ENCODE data around the gene C16orf92.

DNA sequence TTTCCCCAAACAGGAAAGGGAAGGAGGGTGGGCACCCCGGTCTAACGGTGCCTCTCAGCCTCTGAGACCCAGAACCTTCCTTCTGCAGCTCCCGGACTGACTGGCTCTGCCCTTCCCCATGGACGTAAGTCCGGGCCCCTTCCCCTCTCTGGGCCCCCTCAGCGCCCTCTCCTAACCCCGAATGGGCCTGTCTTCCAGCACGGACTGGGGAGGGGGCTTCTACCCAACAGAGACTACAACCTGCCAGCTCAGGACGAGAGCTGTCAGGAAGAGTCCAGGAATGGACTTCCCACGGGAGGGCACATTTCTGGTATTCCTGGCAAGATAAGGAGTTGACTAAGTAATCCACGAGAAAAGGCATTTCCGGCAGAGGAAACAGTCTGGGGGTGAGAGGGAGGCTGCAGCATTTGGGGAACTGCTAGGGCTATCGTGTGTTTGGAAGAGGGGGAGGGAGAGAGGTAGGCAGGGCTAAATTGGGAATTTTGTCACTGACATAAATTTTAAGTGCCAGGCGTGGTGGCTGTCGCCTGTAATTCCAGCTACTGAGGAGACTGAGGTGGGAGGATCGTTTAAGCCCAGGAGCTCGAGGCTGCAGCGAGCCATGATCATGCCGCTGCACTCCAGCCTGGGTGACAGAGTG is 30.5 kb downstream of the C16orf92 start:
- TF ChIP-seq, protein P1, sequence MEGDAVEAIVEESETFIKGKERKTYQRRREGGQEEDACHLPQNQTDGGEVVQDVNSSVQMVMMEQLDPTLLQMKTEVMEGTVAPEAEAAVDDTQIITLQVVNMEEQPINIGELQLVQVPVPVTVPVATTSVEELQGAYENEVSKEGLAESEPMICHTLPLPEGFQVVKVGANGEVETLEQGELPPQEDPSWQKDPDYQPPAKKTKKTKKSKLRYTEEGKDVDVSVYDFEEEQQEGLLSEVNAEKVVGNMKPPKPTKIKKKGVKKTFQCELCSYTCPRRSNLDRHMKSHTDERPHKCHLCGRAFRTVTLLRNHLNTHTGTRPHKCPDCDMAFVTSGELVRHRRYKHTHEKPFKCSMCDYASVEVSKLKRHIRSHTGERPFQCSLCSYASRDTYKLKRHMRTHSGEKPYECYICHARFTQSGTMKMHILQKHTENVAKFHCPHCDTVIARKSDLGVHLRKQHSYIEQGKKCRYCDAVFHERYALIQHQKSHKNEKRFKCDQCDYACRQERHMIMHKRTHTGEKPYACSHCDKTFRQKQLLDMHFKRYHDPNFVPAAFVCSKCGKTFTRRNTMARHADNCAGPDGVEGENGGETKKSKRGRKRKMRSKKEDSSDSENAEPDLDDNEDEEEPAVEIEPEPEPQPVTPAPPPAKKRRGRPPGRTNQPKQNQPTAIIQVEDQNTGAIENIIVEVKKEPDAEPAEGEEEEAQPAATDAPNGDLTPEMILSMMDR (conservative IDR thresholded peaks at IDR 0.05; ENCODE audit: low read depth in 2 of 2) = no peak
- TF ChIP-seq POLR2AphosphoS5 (IDR thresholded peaks at IDR 0.05; ENCODE audit: low read depth) (no peak), CREB1 (CRISPR knock-in tag; IDR thresholded peaks at IDR 0.05; ENCODE audit: low read depth) (no peak), EZH2 (IDR thresholded peaks at IDR 0.05; ENCODE audit: low read depth, unreplicated experiment) (no peak), EZH2phosphoT487 (IDR thresholded peaks at IDR 0.05; ENCODE audit: unreplicated experiment) (no peak), NANOG (IDR thresholded peaks at IDR 0.05; ENCODE audit: borderline replicate concordance) (no peak), JUNB (IDR thresholded peaks at IDR 0.05; ENCODE audit: unreplicated experiment) (no peak), STAT1 (IDR thresholded peaks at IDR 0.05; ENCODE audit: unreplicated experiment) (no peak)
- TF ChIP-seq, protein P2, sequence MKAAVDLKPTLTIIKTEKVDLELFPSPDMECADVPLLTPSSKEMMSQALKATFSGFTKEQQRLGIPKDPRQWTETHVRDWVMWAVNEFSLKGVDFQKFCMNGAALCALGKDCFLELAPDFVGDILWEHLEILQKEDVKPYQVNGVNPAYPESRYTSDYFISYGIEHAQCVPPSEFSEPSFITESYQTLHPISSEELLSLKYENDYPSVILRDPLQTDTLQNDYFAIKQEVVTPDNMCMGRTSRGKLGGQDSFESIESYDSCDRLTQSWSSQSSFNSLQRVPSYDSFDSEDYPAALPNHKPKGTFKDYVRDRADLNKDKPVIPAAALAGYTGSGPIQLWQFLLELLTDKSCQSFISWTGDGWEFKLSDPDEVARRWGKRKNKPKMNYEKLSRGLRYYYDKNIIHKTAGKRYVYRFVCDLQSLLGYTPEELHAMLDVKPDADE (IDR thresholded peaks at IDR 0.05) = no peak
- TF ChIP-seq, protein P3, sequence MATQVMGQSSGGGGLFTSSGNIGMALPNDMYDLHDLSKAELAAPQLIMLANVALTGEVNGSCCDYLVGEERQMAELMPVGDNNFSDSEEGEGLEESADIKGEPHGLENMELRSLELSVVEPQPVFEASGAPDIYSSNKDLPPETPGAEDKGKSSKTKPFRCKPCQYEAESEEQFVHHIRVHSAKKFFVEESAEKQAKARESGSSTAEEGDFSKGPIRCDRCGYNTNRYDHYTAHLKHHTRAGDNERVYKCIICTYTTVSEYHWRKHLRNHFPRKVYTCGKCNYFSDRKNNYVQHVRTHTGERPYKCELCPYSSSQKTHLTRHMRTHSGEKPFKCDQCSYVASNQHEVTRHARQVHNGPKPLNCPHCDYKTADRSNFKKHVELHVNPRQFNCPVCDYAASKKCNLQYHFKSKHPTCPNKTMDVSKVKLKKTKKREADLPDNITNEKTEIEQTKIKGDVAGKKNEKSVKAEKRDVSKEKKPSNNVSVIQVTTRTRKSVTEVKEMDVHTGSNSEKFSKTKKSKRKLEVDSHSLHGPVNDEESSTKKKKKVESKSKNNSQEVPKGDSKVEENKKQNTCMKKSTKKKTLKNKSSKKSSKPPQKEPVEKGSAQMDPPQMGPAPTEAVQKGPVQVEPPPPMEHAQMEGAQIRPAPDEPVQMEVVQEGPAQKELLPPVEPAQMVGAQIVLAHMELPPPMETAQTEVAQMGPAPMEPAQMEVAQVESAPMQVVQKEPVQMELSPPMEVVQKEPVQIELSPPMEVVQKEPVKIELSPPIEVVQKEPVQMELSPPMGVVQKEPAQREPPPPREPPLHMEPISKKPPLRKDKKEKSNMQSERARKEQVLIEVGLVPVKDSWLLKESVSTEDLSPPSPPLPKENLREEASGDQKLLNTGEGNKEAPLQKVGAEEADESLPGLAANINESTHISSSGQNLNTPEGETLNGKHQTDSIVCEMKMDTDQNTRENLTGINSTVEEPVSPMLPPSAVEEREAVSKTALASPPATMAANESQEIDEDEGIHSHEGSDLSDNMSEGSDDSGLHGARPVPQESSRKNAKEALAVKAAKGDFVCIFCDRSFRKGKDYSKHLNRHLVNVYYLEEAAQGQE (IDR thresholded peaks at IDR 0.05; ENCODE audit: unreplicated experiment) = no peak
- TF ChIP-seq, protein P4, sequence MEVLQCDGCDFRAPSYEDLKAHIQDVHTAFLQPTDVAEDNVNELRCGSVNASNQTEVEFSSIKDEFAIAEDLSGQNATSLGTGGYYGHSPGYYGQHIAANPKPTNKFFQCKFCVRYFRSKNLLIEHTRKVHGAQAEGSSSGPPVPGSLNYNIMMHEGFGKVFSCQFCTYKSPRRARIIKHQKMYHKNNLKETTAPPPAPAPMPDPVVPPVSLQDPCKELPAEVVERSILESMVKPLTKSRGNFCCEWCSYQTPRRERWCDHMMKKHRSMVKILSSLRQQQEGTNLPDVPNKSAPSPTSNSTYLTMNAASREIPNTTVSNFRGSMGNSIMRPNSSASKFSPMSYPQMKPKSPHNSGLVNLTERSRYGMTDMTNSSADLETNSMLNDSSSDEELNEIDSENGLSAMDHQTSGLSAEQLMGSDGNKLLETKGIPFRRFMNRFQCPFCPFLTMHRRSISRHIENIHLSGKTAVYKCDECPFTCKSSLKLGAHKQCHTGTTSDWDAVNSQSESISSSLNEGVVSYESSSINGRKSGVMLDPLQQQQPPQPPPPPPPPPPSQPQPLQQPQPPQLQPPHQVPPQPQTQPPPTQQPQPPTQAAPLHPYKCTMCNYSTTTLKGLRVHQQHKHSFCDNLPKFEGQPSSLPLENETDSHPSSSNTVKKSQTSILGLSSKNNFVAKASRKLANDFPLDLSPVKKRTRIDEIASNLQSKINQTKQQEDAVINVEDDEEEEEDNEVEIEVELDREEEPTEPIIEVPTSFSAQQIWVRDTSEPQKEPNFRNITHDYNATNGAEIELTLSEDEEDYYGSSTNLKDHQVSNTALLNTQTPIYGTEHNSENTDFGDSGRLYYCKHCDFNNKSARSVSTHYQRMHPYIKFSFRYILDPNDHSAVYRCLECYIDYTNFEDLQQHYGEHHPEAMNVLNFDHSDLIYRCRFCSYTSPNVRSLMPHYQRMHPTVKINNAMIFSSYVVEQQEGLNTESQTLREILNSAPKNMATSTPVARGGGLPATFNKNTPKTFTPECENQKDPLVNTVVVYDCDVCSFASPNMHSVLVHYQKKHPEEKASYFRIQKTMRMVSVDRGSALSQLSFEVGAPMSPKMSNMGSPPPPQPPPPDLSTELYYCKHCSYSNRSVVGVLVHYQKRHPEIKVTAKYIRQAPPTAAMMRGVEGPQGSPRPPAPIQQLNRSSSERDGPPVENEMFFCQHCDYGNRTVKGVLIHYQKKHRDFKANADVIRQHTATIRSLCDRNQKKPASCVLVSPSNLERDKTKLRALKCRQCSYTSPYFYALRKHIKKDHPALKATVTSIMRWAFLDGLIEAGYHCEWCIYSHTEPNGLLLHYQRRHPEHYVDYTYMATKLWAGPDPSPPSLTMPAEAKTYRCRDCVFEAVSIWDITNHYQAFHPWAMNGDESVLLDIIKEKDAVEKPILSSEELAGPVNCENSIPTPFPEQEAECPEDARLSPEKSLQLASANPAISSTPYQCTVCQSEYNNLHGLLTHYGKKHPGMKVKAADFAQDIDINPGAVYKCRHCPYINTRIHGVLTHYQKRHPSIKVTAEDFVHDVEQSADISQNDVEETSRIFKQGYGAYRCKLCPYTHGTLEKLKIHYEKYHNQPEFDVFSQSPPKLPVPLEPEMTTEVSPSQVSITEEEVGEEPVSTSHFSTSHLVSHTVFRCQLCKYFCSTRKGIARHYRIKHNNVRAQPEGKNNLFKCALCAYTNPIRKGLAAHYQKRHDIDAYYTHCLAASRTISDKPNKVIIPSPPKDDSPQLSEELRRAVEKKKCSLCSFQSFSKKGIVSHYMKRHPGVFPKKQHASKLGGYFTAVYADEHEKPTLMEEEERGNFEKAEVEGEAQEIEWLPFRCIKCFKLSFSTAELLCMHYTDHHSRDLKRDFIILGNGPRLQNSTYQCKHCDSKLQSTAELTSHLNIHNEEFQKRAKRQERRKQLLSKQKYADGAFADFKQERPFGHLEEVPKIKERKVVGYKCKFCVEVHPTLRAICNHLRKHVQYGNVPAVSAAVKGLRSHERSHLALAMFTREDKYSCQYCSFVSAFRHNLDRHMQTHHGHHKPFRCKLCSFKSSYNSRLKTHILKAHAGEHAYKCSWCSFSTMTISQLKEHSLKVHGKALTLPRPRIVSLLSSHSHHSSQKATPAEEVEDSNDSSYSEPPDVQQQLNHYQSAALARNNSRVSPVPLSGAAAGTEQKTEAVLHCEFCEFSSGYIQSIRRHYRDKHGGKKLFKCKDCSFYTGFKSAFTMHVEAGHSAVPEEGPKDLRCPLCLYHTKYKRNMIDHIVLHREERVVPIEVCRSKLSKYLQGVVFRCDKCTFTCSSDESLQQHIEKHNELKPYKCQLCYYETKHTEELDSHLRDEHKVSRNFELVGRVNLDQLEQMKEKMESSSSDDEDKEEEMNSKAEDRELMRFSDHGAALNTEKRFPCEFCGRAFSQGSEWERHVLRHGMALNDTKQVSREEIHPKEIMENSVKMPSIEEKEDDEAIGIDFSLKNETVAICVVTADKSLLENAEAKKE (CRISPR knock-in tag; IDR thresholded peaks at IDR 0.05) = no peak
